K562 (cell line): ENCODE results near the gene AAK1. TPM values are rescaled to one million over a fixed set of nuclear protein-coding genes. Genes with fewer than 3 reads are reported as not detected.

Experiments
- ATAC-seq: fragments of 200-7000 bp; cut with Tn5 transposase; 3 replicates; pipeline ENCODE4 v1.9.1; 2020; ENCODE audit warnings: moderate library complexity
- BruUV-seq: library from RNA; stranded (reverse); fragments of 400-500 nt; replicated peaks from 2 replicates; lab custom pipeline; 2021; lab: Mats Ljungman, UMichigan
- CTCF ChIA-PET: fragments of 300-600 bp; formaldehyde crosslinking; extraction: SDS; loops from one replicate; lab custom pipeline; 2021; ENCODE audit warnings: low intra/inter-chr PET ratio; lab: Yijun Ruan, JAX
- POLR2A ChIA-PET: fragments of 300-600, 350-650 bp; sonication (Branson Sonifier 250); formaldehyde crosslinking; extraction: SDS; loops from one replicate; lab custom pipeline; 2021; ENCODE audit warnings: antibody characterized with exemption, inconsistent platforms; lab: Yijun Ruan, JAX
- DNase-seq, 4 experiments: peaks; one replicate each; pipeline versions ENCODE4 v3.0.0 to v3.0.0-alpha.2; 2011 to 2018; ENCODE audit warnings: low spot score in 3 of 4, mixed read lengths in 3 of 4; ENCODE audit errors: extremely low read depth in 1 of 4
- FAIRE-seq: peaks from 2 replicates; lab custom pipeline; 2011; peaks lifted over from hg19 to GRCh38; lab: Jason Lieb, UNC
- H2AFZ ChIP-seq: 2 replicates; pipeline ENCODE4 v1.6.0; 2011; ENCODE audit warnings: low read depth, low read length, control low read depth, inconsistent platforms
- H3K27ac ChIP-seq: fragments of 200-600 bp; 3 replicates; pipeline ENCODE4 v1.8.0; 2011; ENCODE audit warnings: low read depth, mild to moderate bottlenecking, control low read depth, inconsistent platforms, low read length, moderate library complexity, mixed read lengths; ENCODE audit errors: extremely low read depth
- H3K27me3 ChIP-seq, 2 experiments: fragments of 300-600 bp in 1 of 2; 2 replicates in 1 of 2; 3 replicates in 1 of 2; pipeline versions ENCODE4 v1.6.0 to v1.8.0; 2011; ENCODE audit warnings: inconsistent platforms in 2 of 2, low read length in 2 of 2, mild to moderate bottlenecking in 1 of 2, mixed read lengths in 1 of 2, moderate library complexity in 1 of 2; ENCODE audit not compliant: control insufficient read depth in 2 of 2, insufficient read depth in 2 of 2
- H3K36me3 ChIP-seq: fragments of 300-600 bp; 3 replicates; pipeline ENCODE4 v1.8.0; 2011; ENCODE audit warnings: mild to moderate bottlenecking, low read length, inconsistent platforms; ENCODE audit not compliant: control insufficient read depth, insufficient read depth
- H3K4me1 ChIP-seq, 2 experiments: fragments of 200-600 bp in 1 of 2; replicated peaks in 1 of 2; 2 replicates in 1 of 2; 3 replicates in 1 of 2; pipeline versions ENCODE4 v1.5.1 to v1.8.0; 2011; ENCODE audit warnings: inconsistent platforms in 2 of 2, low read length in 2 of 2, mild to moderate bottlenecking in 1 of 2, mixed read lengths in 1 of 2, moderate library complexity in 1 of 2; ENCODE audit not compliant: control insufficient read depth in 2 of 2, insufficient read depth in 2 of 2
- H3K4me2 ChIP-seq: 2 replicates; pipeline ENCODE4 v1.6.1; 2011; ENCODE audit warnings: low read length, control low read depth, inconsistent platforms, mixed read lengths; ENCODE audit not compliant: insufficient read depth
- H3K4me3 ChIP-seq: fragments of 200-600 bp; sonication (generic), shearing (Covaris generic); 2 replicates; pipeline ENCODE4 v1.5.1; 2016; ENCODE audit warnings: control low read depth, inconsistent platforms
- H3K79me2 ChIP-seq: fragments of 200-600 bp; 3 replicates; pipeline ENCODE4 v1.8.0; 2011; ENCODE audit warnings: low read length, inconsistent platforms; ENCODE audit not compliant: control insufficient read depth, insufficient read depth
- H3K9ac ChIP-seq, 2 experiments: 2 replicates each; pipeline versions ENCODE4 v1.6.0 to v1.6.1; 2011; ENCODE audit warnings: low read depth in 2 of 2, low read length in 2 of 2, control low read depth in 1 of 2, inconsistent platforms in 1 of 2, mild to moderate bottlenecking in 1 of 2, mixed read lengths in 1 of 2; ENCODE audit not compliant: insufficient read depth in 1 of 2
- H3K9me1 ChIP-seq: one replicate; pipeline ENCODE4 v1.6.0; 2011; ENCODE audit warnings: inconsistent platforms, mild to moderate bottlenecking, low read length, moderate library complexity; ENCODE audit not compliant: control insufficient read depth, insufficient read depth
- H3K9me3 ChIP-seq: replicated peaks from 2 replicates; pipeline ENCODE4 v1.5.1; 2011; ENCODE audit warnings: low read depth, low read length, inconsistent platforms; ENCODE audit not compliant: control insufficient read depth, insufficient read depth
- H4K20me1 ChIP-seq: replicated peaks from 2 replicates; pipeline ENCODE4 v1.6.1; 2011; ENCODE audit warnings: low read length, inconsistent platforms, mixed read lengths; ENCODE audit not compliant: control insufficient read depth, insufficient read depth
- BHLHE40 ChIP-seq: IDR thresholded peaks from 2 replicates; pipeline ENCODE4 v1.6.1; 2011; ENCODE audit warnings: low read length, improper control_type of control experiment
- CCNT2 ChIP-seq: IDR thresholded peaks from 2 replicates; pipeline ENCODE4 v1.6.1; 2011; ENCODE audit warnings: borderline replicate concordance, low read depth, mild to moderate bottlenecking, moderate library complexity, mixed read lengths, low read length; ENCODE audit not compliant: insufficient read length; ENCODE audit errors: extremely low read depth
- CHAMP1 ChIP-seq: fragments of 450-650 bp; IDR thresholded peaks from 2 replicates; pipeline ENCODE4 v1.6.1; 2016; ENCODE audit warnings: mild to moderate bottlenecking
- DIDO1 ChIP-seq: fragments of 450-650 bp; IDR thresholded peaks from 2 replicates; pipeline ENCODE4 v1.6.1; 2016; ENCODE audit warnings: low read depth, missing biosample characterization, missing genetic modification characterization
- FOS ChIP-seq: IDR thresholded peaks from 3 replicates; pipeline ENCODE4 v1.6.1; 2011; ENCODE audit not compliant: insufficient read length; ENCODE audit errors: extremely low read depth
- GATAD2A ChIP-seq: fragments of 450-650 bp; IDR thresholded peaks from 2 replicates; pipeline ENCODE4 v1.6.1; 2017
- KHSRP ChIP-seq: fragments of 450-650 bp; IDR thresholded peaks from 2 replicates; pipeline ENCODE4 v1.6.1; 2017
- LCOR ChIP-seq: sonication (generic); formaldehyde crosslinking; IDR thresholded peaks from 2 replicates; pipeline ENCODE4 v1.8.0; 2022; ENCODE audit warnings: mild to moderate bottlenecking, missing genetic modification reagents
- NBN ChIP-seq: fragments of 450-650 bp; IDR thresholded peaks from 2 replicates; pipeline ENCODE4 v1.6.1; 2016; ENCODE audit warnings: low read depth, mild to moderate bottlenecking
- NCOA6 ChIP-seq: fragments of 450-650 bp; IDR thresholded peaks from 2 replicates; pipeline ENCODE4 v1.6.1; 2017; ENCODE audit warnings: mild to moderate bottlenecking
- NR3C1 ChIP-seq: sonication (generic); formaldehyde crosslinking; IDR thresholded peaks from 2 replicates; pipeline ENCODE4 v1.8.1; 2022; ENCODE audit warnings: missing genetic modification reagents
- SIN3B ChIP-seq: fragments of 450-650 bp; IDR thresholded peaks from 2 replicates; pipeline ENCODE4 v1.6.1; 2017; ENCODE audit warnings: low read depth, mild to moderate bottlenecking, moderate library complexity
- SMAD2 ChIP-seq: fragments of 150-350 bp; IDR thresholded peaks from 2 replicates; pipeline ENCODE4 v1.6.1; 2014; ENCODE audit warnings: low read depth, mild to moderate bottlenecking, low read length
- SOX6 ChIP-seq: fragments of 450-650 bp; IDR thresholded peaks from 2 replicates; pipeline ENCODE4 v1.6.1; 2014; ENCODE audit warnings: mild to moderate bottlenecking
- U2AF2 ChIP-seq: fragments of 200-400 bp; formaldehyde crosslinking; optimal IDR thresholded peaks from 2 replicates; pipeline ENCODE3; 2017; ENCODE audit warnings: low read depth, mild to moderate bottlenecking, low read length
- ZBTB8A ChIP-seq: fragments of 450-650 bp; IDR thresholded peaks from 2 replicates; pipeline ENCODE4 v1.6.1; 2018; ENCODE audit warnings: mild to moderate bottlenecking, moderate library complexity; ENCODE audit not compliant: partially characterized antibody
- WGBS: fragments of 100-300 bp; shearing (Covaris generic); methylation state at CpG from one replicate; pipeline ENCODE4 v1.1.6; 2016; ENCODE audit warnings: low coverage, mixed read lengths; ENCODE audit not compliant: insufficient coverage; ENCODE audit errors: missing lambda C conversion rate; 5-methylcytosine and 5-hydroxymethylcytosine counted together
- in situ Hi-C: fragments of 300-500 bp; cut with MboI; formaldehyde crosslinking; loops from 4 replicates; pipeline ENCODE4 v1.15.0; 2018; ENCODE audit warnings: inconsistent platforms, mixed read lengths
- intact Hi-C: fragments of 100-400 bp; cut with micrococcal nuclease; formaldehyde crosslinking; loops from 2 replicates; pipeline ENCODE4 v1.14.2; 2022
- polyA plus RNA-seq, 8 experiments: library from polyadenylated mRNA; depleted of rRNA in 4 of 8; stranded (reverse) in 5 of 8; unstranded in 3 of 8; fragments of >200 nt; fragmentation: Nextera tagmentation in 2 of 8; fragmentation: Illumina TruSeq in 1 of 8; extraction: Ambion mirVana in 2 of 8; extraction: Trizol in 1 of 8; gene quantifications; 2 replicates each; pipeline versions ENCODE4 v1.2.1 to v1.2.3, GENCODE V29; 2011 to 2014; ENCODE audit warnings: inconsistent platforms in 1 of 8, missing spikeins in 1 of 8
- total RNA-seq, 7 experiments: library from RNA; depleted of rRNA in 6 of 7; stranded (reverse); fragments of >200 nt in 6 of 7; fragmentation: Illumina TruSeq in 2 of 7; extraction: Trizol in 2 of 7; gene quantifications; 2 replicates each; pipeline versions ENCODE4 v1.2.1 to v1.2.3, GENCODE V29; 2011 to 2021; ENCODE audit warnings: low replicate concordance in 1 of 7

The AAK1 gene
- total and polyA plus RNA-seq, 9 of the 15 experiments (the other 6 are each of a cell fraction or from before 2014, with no cell fraction given), result 0.89 to 17.1 (median 6.0) TPM

GRCh38 chr2:69564604-69565003 is 78.9 kb downstream of the AAK1 start:
- Histone ChIP-seq H3K9me3 (no peaks in the 10 kb centered on the region), H3K4me1 (peaks cover 0 to 4% of the 10 kb centered on the region in 2 experiments; a peak in 1 of 5 replicates), H3K79me2 (no peaks in the 10 kb centered on the region), H3K27ac (no peak overlapping the region), H2AFZ (no peak overlapping the region), H3K27me3 (no peaks in the 10 kb centered on the region), H3K36me3 (no peaks in the 10 kb centered on the region), H4K20me1 (peaks cover 6% of the 10 kb centered on the region; the same call in 1 of the 2 replicates), H3K9ac (no peak overlapping the region), H3K9me1 (no peaks in the 10 kb centered on the region), H3K4me3 (no peak overlapping the region), H3K4me2 (no peak overlapping the region)
- DNase-seq (no peak), ATAC-seq (no peak), FAIRE-seq (no peak)
- intact Hi-C loops (loop anchor here (2.0 to 10.0 kb wide), 4 partner anchors 78 to 540 kb away; partner anchors contain the start of genes AAK1 and NFU1), in situ Hi-C loops (loop anchor here (5.0 kb wide), 2 partner anchors 148 to 243 kb away; no protein-coding TSS in a partner anchor)
- TF ChIP-seq NR3C1, result no peak
- no peak for TF ChIP-seq SIN3B
- no peak for TF ChIP-seq SMAD2
- TF ChIP-seq KHSRP, result no peak
- no peak for TF ChIP-seq FOS
- no peak for TF ChIP-seq BHLHE40
- TF ChIP-seq U2AF2, result no peak
- TF ChIP-seq NCOA6, result no peak
- no peak for TF ChIP-seq GATAD2A
- TF ChIP-seq LCOR (CRISPR knock-in tag), result no peak
- no peak for TF ChIP-seq DIDO1 (tag)
- TF ChIP-seq CHAMP1, result no peak
- no peak for TF ChIP-seq ZBTB8A
- no peak for TF ChIP-seq CCNT2
- TF ChIP-seq NBN, result no peak
- TF ChIP-seq SOX6, result no peak
- CTCF ChIA-PET, result interaction anchor here (0.5 to 0.8 kb wide), 2 partner anchors 150 to 775 kb away, joined by 3 to 4 read pairs; no protein-coding TSS in a partner anchor
- POLR2A ChIA-PET, result interaction anchor here (0.6 to 1.8 kb wide), 6 partner anchors 8 to 483 kb away, joined by 3 to 6 read pairs (median 3); no protein-coding TSS in a partner anchor
- WGBS, result 42% methylated on average over 3 of the region's 3 CpGs
- BruUV-seq, result no TSS peak
